Lung (tissue), 16 donors: ENCODE data around the gene SKIL. TPM values are rescaled to one million over a fixed set of nuclear protein-coding genes. Genes with fewer than 3 reads are reported as not detected.

Experiments
- ATAC-seq: fragments of 200-7000 bp; cut with Tn5 transposase; one replicate; pipeline ENCODE4 v1.9.1; 2020; ENCODE audit warnings: moderate number of reproducible peaks; ENCODE audit not compliant: insufficient read depth, low FRiP score
- DNase-seq, 3 donors: peaks; one replicate each; pipeline ENCODE4 v3.0.0-alpha.2; 2013 to 2017
- H3K27ac ChIP-seq, 2 donors: one replicate each; pipeline ENCODE4 v1.5.1; 2013; ENCODE audit warnings: mild to moderate bottlenecking in 2 of 2, moderate library complexity in 2 of 2, control low read depth in 1 of 2, inconsistent platforms in 1 of 2, low read depth in 1 of 2, low read length in 1 of 2
- H3K27me3 ChIP-seq, 3 donors: one replicate each; pipeline ENCODE4 v1.5.1; 2013; ENCODE audit warnings: low read length in 2 of 3; ENCODE audit not compliant: control insufficient read depth in 3 of 3, insufficient read depth in 3 of 3
- H3K36me3 ChIP-seq, 4 donors: one replicate each; pipeline ENCODE4 v1.5.1; 2013; ENCODE audit warnings: low read length in 4 of 4, mild to moderate bottlenecking in 1 of 4, moderate library complexity in 1 of 4; ENCODE audit not compliant: control insufficient read depth in 4 of 4, insufficient read depth in 4 of 4
- H3K4me1 ChIP-seq, 5 donors: one replicate each; pipeline ENCODE4 v1.5.1; 2013; ENCODE audit warnings: low read length in 5 of 5, mild to moderate bottlenecking in 2 of 5, moderate library complexity in 1 of 5; ENCODE audit not compliant: control insufficient read depth in 5 of 5, insufficient read depth in 5 of 5
- H3K4me3 ChIP-seq: one replicate; pipeline ENCODE4 v1.5.1; 2013; ENCODE audit warnings: mild to moderate bottlenecking, control low read depth, moderate library complexity
- H3K9ac ChIP-seq, 2 donors: one replicate each; pipeline ENCODE4 v1.5.1; 2013; ENCODE audit warnings: low read length in 2 of 2, control low read depth in 1 of 2; ENCODE audit not compliant: insufficient read depth in 1 of 2
- H3K9me3 ChIP-seq, 4 donors: one replicate each; pipeline ENCODE4 v1.5.1; 2013; ENCODE audit warnings: low read length in 3 of 4, mild to moderate bottlenecking in 1 of 4, moderate library complexity in 1 of 4; ENCODE audit not compliant: control insufficient read depth in 4 of 4, insufficient read depth in 3 of 4
- CTCF ChIP-seq: IDR thresholded peaks from 2 replicates; pipeline ENCODE4 v1.5.1; 2012; ENCODE audit warnings: mild to moderate bottlenecking; ENCODE audit errors: control extremely low read depth, extremely low read depth
- WGBS, 2 donors: extraction: QIAGEN DNeasy Blood & Tissue Kit; methylation state at CpG; one replicate each; pipeline ENCODE4 v1.1.7; 2013; 5-methylcytosine and 5-hydroxymethylcytosine counted together
- long read RNA-seq, 5 donors: transcript quantifications; one replicate each; lab custom pipeline, GENCODE V29; 2026
- polyA plus RNA-seq, 2 donors: library from polyadenylated mRNA; stranded (reverse); fragments of 200-250 nt; gene quantifications; one replicate each; pipeline ENCODE4 v1.2.1, GENCODE V29; 2013
- total RNA-seq, 2 donors: library from RNA; depleted of rRNA in 1 of 2; stranded (reverse); fragments of >200 nt in 1 of 2; gene quantifications; one replicate each; pipeline ENCODE4 v1.2.1, GENCODE V29; 2014 to 2021
- donor health status: control.
- donor health status: control.
- donor health status: Bipolar disorder and iron deficiency.
- donor health status: healthy.
- donor health status: DM: yes; HTN: yes; CAD: no.

The SKIL gene
- total RNA-seq (100 to 1,000 TPM in 1 of 2 donors, 10 to 100 TPM in 1; 57.3 to 110 TPM), polyA plus RNA-seq (10 to 100 TPM; 16.5 to 19.6 TPM)
- long read RNA-seq, donor 1, full-length matches to known transcripts: 11 of 27 reads
- long read RNA-seq, donor 1, partial matches to known transcripts: 16 of 27 reads
- long read RNA-seq, donor 1, other reads (novel, unspliced or antisense): 0 of 27 reads
- long read RNA-seq, donor 2, transcript SKIL-205 (2 exons, 594 nt): major isoform, 5 of 11 reads
- long read RNA-seq, donor 2, partial matches to known transcripts: 6 of 11 reads
- long read RNA-seq, donor 2, other reads (novel, unspliced or antisense): 0 of 11 reads
- long read RNA-seq, donor 3, full-length matches to known transcripts: 5 of 10 reads
- long read RNA-seq, donor 3, partial matches to known transcripts: 5 of 10 reads
- long read RNA-seq, donor 3, other reads (novel, unspliced or antisense): 0 of 10 reads
- long read RNA-seq, donor 4, full-length matches to known transcripts: 6 of 6 reads
- long read RNA-seq, donor 4, partial matches to known transcripts: 0 of 6 reads
- long read RNA-seq, donor 4, other reads (novel, unspliced or antisense): 0 of 6 reads
- long read RNA-seq, donor 5, full-length matches to known transcripts: 15 of 27 reads
- long read RNA-seq, donor 5, partial matches to known transcripts: 12 of 27 reads
- long read RNA-seq, donor 5, other reads (novel, unspliced or antisense): 0 of 27 reads

GRCh38 chr3:170357176-170358041, at the start of gene SKIL:
TSS of gene SKIL (plus strand) at chr3:170357715. CDS start at chr3:170360332, 2,617 bp downstream.
- H3K4me1 ChIP-seq: peaks cover 11 to 42% (median 25%) of the 10 kb centered on the region in 5 donors

DNA sequence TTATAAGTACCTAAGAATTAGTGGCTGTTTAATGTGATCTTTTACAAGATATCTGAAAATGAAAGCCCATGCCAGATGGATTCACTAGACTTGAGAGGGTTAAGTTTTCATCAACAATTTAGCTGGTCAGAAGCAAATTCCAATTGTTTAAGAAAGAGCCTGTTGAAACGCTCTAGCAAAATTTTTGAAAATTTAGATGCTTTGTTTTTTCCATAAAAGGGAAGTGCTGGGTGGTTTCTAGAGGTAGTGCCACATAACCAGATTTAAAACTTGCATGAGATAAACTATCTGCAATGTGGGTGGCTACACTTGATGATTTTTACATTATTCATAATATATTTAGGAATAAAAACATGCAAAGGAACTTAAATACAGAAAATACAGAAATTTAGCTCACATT, 48.5 kb upstream of the SKIL start:
- no peak overlapping the region for H3K9ac ChIP-seq
- H3K4me1 ChIP-seq: peaks cover 0 to 2% (median 0%) of the 10 kb centered on the region in 5 donors
- no peak overlapping the region for H3K27ac ChIP-seq
- H3K9me3 ChIP-seq: no peaks in the 10 kb centered on the region
- 59 to 63% methylated on average over 1 of the region's 1 CpG for WGBS, 2 donors
- no peak overlapping the region for H3K4me3 ChIP-seq
- no peak for DNase-seq
- H3K36me3 ChIP-seq: no peaks in the 10 kb centered on the region
- TF ChIP-seq CTCF: no peak
- no peaks in the 10 kb centered on the region for H3K27me3 ChIP-seq
- no peak for ATAC-seq

More at GRCh38 chr3:170357176-170358041, at the start of gene SKIL:
- DNase-seq (peak; percentile 97 to 98 (median 97)), ATAC-seq (peak; percentile 80)
- WGBS, 2 donors: 0 to 1% methylated on average over 47 to 124 of the region's 124 CpGs
- Histone ChIP-seq H3K9me3 (peaks cover 0 to 2% (median 0%) of the 10 kb centered on the region in 4 donors), H3K27ac (peak within 1 kb of the TSS; percentile 99), H3K9ac (peak within 1 kb of the TSS; percentile 67 to 92), H3K27me3 (no peaks in the 10 kb centered on the region), H3K36me3 (peaks cover 3 to 18% (median 9%) of the 10 kb centered on the region in 4 donors), H3K4me3 (peak within 1 kb of the TSS; percentile 91)
- TF ChIP-seq CTCF: no peak

DNA sequence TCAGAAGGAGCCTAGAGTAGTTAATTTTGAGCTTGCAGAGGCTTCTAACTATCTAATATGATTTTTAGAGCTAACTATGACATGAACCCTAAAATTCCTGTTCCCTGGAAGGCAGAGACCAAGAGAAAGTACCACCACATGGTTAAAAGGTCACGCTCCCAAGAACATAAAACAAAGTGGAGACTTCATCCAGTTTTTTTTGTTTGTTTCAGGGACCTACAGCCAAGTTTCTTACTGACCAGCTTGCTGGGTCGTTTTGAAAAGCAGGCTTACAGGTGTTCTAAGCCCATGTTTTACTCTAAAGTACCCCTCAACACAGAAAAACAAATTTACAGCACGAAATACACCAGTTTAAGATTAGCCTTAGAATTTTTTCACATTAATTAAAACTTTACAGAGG, 39.6 kb upstream of the SKIL start:
- no peaks in the 10 kb centered on the region for H3K36me3 ChIP-seq
- DNase-seq (no peak), ATAC-seq (no peak)
- peaks cover 0 to 11% (median 2%) of the 10 kb centered on the region in 5 donors for H3K4me1 ChIP-seq
- no peaks in the 10 kb centered on the region for H3K9me3 ChIP-seq
- H3K27me3 ChIP-seq: no peaks in the 10 kb centered on the region
- TF ChIP-seq CTCF: no peak
- no peak overlapping the region for H3K9ac ChIP-seq
- no peak overlapping the region for H3K4me3 ChIP-seq
- WGBS, 2 donors: 79 to 84% methylated on average over 3 of the region's 3 CpGs
- no peak overlapping the region for H3K27ac ChIP-seq
